ENCODE data around the gene DLX3. TPM values are rescaled to one million over a fixed set of nuclear protein-coding genes. Genes with fewer than 3 reads are reported as not detected.
A peak's percentile ranks its signal among the peaks of the same experiment; 100 is the strongest.

DLX3 gene
- total RNA-seq, 1 donor from 2014 or later: not detected

DNA sequence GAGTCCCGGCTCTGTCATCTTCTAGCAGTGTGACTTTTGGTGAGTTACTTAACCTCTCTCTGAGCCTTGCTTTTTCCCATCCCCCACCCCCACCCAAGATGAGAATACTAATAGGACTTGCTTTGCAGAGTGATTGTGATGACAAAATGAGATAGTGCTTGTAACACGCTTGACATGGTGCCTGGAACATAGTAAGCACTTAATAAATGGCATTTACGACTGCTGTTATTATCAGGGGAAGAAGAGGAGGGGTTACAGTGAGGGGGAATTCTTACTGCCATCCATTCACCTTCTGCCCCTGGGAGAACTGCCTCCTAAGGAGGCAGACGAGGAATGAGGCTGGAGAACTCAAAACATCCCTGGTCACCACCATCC lies 18.2 kb downstream of the DLX3 start:
- DNase-seq (ENCODE audit: low read depth) (no peak), FAIRE-seq (peak; percentile 28)
- H3K4me3 ChIP-seq (ENCODE audit: low read depth, low read length): no peak overlapping the region
- TF ChIP-seq CTCF (IDR thresholded peaks at IDR 0.05; ENCODE audit: insufficient read depth, low read length, severe bottlenecking): no peak
- H3K27me3 ChIP-seq (ENCODE audit: control insufficient read depth, insufficient read depth, low read length): peaks cover 20% of the 10 kb centered on the region
- H3K36me3 ChIP-seq (ENCODE audit: control insufficient read depth, insufficient read depth, low read length): no peaks in the 10 kb centered on the region

DNA sequence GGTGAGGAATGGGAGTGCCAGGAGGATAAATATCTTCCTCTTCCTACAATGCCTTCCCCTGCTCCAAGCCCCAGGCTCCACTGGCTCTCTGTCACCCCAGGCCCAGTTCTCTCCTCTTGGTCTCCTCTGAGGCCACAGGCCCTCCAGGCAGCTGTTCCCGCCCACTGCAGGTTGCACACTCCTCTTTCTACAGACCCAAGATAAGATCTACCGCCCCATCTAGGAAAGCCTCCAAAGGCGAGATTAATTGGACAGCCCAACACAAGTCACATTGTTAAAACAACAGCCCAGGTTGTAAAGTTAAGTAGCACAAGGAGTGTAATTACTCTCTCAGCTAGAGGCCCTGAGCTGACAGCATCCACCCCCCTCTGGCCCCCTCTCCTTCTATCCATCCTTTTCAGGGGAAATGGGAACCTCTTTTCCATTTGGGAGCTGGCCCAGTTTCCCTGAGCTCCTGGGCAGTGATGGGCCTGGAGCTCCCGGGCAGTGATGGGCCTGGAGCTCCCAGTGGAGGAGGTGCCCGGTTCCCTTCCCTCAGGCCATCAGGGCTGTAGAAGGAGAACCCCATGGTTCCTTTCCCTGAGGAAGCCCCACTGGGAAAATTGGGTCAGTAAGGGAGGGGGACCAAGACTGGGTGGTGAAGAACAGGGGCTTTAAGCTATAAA lies 18.7 kb downstream of the DLX3 start:
- FAIRE-seq: no peak

DNA sequence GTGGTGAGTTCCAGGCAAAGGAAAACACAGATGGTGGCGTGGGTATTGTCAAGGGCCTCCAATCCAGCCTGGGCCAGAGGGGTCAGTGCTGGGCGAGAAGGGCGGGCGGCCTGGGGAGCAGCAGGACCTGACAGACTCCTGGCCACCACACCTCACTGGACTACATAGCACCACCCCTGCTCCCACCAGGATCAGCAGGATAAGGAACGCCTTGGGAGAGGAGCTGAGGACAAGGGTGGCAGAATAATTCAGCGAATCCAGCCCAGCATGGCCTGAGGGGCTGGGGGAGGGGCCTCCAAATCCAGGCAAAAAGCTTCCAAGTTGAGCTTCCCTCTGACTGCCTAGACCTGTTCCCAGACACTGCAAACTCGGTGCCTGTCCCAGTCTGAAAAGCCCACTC lies 19.5 kb downstream of the DLX3 start:
- FAIRE-seq (no peak), DNase-seq (ENCODE audit: low read depth) (no peak)
- no peak for TF ChIP-seq CTCF (IDR thresholded peaks at IDR 0.05; ENCODE audit: insufficient read depth, low read length, severe bottlenecking)
- H3K27me3 ChIP-seq (ENCODE audit: control insufficient read depth, insufficient read depth, low read length): peaks cover 30% of the 10 kb centered on the region
- no peaks in the 10 kb centered on the region for H3K36me3 ChIP-seq (ENCODE audit: control insufficient read depth, insufficient read depth, low read length)
- H3K4me3 ChIP-seq (ENCODE audit: low read depth, low read length): no peak overlapping the region

More for the DNA sequence above, 18.7 kb downstream of the DLX3 start:
- H3K4me3 ChIP-seq (ENCODE audit: low read depth, low read length): no peak overlapping the region
- no peaks in the 10 kb centered on the region for H3K36me3 ChIP-seq (ENCODE audit: control insufficient read depth, insufficient read depth, low read length)
- peaks cover 25% of the 10 kb centered on the region for H3K27me3 ChIP-seq (ENCODE audit: control insufficient read depth, insufficient read depth, low read length)
- no peak for DNase-seq (ENCODE audit: low read depth)
- TF ChIP-seq CTCF (IDR thresholded peaks at IDR 0.05; ENCODE audit: insufficient read depth, low read length, severe bottlenecking): no peak

DNA sequence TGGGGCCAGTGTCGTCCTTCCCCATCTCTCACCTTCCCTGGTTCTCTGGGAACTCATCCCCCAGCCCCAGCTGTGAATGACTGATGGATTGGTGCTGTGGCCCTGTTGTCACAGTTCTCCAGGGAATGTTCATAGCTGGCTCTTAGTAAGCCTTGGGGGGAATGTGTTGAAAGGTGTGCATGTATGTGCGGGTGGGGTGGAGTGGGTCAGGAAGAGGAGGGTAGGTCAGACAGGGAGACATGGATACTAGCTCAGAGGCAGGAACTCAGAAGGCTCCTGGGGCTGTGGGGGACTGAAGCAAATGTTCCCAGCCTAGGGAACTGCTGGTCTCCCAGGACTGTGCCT lies 21.8 kb downstream of the DLX3 start:
- no peak for TF ChIP-seq CTCF (IDR thresholded peaks at IDR 0.05; ENCODE audit: insufficient read depth, low read length, severe bottlenecking)
- Histone ChIP-seq H3K4me3 (ENCODE audit: low read depth, low read length) (no peak overlapping the region), H3K27me3 (ENCODE audit: control insufficient read depth, insufficient read depth, low read length) (peaks cover 42% of the 10 kb centered on the region), H3K36me3 (ENCODE audit: control insufficient read depth, insufficient read depth, low read length) (no peaks in the 10 kb centered on the region)
- DNase-seq (ENCODE audit: low read depth): no peak
- no peak for FAIRE-seq

DNA sequence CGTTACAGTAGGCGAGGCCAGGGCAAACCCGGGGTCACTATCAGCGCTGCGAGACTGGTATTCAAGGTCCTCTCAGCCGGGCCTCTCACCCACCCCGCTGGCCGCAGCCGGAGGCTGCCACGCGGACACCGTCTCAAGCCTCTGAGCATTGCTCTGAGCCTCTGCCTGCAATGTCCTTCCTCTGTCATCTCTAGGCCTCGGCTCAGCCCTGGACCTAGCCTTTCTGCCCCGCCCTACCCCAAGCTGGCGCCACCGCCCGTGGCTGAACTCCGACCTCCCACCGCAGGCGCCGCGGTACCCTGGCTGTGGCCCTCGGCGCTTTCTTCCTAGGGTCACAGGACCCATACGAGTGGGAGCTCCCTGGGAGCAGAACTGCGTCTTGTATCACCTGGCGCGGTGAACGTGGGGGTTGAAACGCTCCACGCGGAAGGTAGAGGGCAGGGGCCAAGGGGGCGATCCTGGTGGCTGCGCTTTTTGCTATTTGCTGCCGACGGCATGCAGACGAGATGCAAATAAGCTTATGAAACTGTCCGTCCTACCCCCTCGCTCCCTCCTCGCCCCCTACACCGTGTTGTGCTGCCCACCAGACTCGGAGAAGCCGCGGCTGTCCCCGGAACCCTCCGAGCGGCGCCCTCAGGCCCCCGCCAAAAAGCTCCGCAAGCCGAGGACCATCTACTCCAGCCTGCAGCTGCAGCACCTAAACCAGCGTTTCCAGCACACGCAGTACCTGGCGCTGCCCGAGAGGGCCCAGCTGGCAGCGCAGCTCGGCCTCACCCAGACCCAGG lies 22.3 kb downstream of the DLX3 start:
- Histone ChIP-seq H3K27me3 (ENCODE audit: control insufficient read depth, insufficient read depth, low read length) (peaks cover 42% of the 10 kb centered on the region), H3K36me3 (ENCODE audit: control insufficient read depth, insufficient read depth, low read length) (no peaks in the 10 kb centered on the region), H3K4me3 (ENCODE audit: low read depth, low read length) (no peak overlapping the region)
- TF ChIP-seq CTCF (IDR thresholded peaks at IDR 0.05; ENCODE audit: insufficient read depth, low read length, severe bottlenecking): no peak
- DNase-seq (ENCODE audit: low read depth) (no peak), FAIRE-seq (no peak)
